Effector memory CD4-positive, alpha-beta T cell (primary cell): ENCODE data around the gene PDE4D.

Experiments
- DNase-seq, 3 donors: peaks; one replicate each; pipeline ENCODE4 v3.0.0-alpha.2; 2020
- H3K27ac ChIP-seq: 2 replicates; pipeline ENCODE4 v1.7.0; 2013; ENCODE audit warnings: mild to moderate bottlenecking, low read length, moderate library complexity; ENCODE audit not compliant: insufficient read depth, poor library complexity, severe bottlenecking
- H3K27me3 ChIP-seq: replicated peaks from 2 replicates; pipeline ENCODE4 v1.7.0; 2013; ENCODE audit warnings: mild to moderate bottlenecking, low read length; ENCODE audit not compliant: insufficient read depth, control insufficient read depth, poor library complexity, severe bottlenecking
- H3K36me3 ChIP-seq: 2 replicates; pipeline ENCODE4 v1.7.0; 2013; ENCODE audit warnings: mild to moderate bottlenecking, low read length, moderate library complexity; ENCODE audit not compliant: control insufficient read depth, insufficient read depth
- H3K4me1 ChIP-seq: 2 replicates; pipeline ENCODE4 v1.7.0; 2013; ENCODE audit warnings: low read length, mild to moderate bottlenecking; ENCODE audit not compliant: control insufficient read depth, insufficient read depth, poor library complexity, severe bottlenecking
- H3K4me3 ChIP-seq: 2 replicates; pipeline ENCODE4 v1.7.0; 2013; ENCODE audit warnings: low read length, low read depth, mild to moderate bottlenecking; ENCODE audit not compliant: insufficient read depth, poor library complexity, severe bottlenecking
- H3K9me3 ChIP-seq: 2 replicates; pipeline ENCODE4 v1.7.0; 2013; ENCODE audit warnings: mild to moderate bottlenecking, low read length, moderate library complexity; ENCODE audit not compliant: control insufficient read depth

PDE4D gene

DNA sequence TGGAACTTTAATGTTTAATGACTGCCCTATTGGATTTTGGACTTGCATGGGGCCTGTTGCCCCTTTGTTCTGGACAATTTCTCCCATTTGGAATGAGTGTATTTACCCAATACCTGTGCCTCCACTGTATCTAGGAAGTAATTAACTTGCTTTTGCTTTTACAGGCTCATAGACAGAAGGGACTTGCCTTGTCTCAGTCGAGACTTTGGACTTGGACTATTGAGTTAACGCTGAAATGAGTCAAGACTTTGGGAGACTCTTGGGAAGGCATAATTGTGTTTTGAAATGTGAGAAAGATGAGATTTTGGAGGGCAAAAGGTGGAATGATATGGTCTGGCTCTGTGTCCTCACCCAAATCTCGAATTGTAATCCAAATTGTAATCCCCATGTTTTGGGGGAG is 368.2 kb downstream of the PDE4D start:
- Histone ChIP-seq H3K4me3 (no peak overlapping the region), H3K27me3 (no peaks in the 10 kb centered on the region), H3K27ac (no peak overlapping the region), H3K36me3 (no peaks in the 10 kb centered on the region), H3K4me1 (no peaks in the 10 kb centered on the region), H3K9me3 (no peaks in the 10 kb centered on the region)
- DNase-seq = no peak

- no peaks in the 10 kb centered on the region for H3K4me1 ChIP-seq
These were observed 371.2 kb downstream of the PDE4D start for GRCh38 chr5:59522201-59522831.

DNA sequence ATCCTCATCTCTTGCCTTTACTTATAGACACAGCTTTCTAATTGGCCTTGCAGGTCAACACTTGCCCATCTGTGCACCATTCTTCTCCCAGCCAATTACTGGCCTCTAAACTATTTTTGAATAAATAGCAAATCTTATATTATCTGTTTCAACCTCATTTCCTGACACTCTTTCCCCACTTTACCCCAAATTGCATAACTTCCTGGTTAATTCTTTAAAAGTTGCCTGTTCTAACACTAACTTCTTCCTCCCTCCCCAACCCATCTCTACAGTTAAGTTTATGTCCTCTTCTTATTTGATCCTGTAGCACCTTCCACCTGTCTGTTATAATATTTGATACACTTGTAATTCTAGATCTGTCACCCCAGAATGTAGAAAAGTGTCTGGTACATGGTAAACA is 372.1 kb downstream of the PDE4D start:
- H3K4me1 ChIP-seq = no peaks in the 10 kb centered on the region
- no peak for DNase-seq
- no peaks in the 10 kb centered on the region for H3K36me3 ChIP-seq
- no peaks in the 10 kb centered on the region for H3K27me3 ChIP-seq
- no peaks in the 10 kb centered on the region for H3K9me3 ChIP-seq
- H3K27ac ChIP-seq = no peak overlapping the region
- no peak overlapping the region for H3K4me3 ChIP-seq

More at GRCh38 chr5:59522201-59522831, 371.2 kb downstream of the PDE4D start:
- Histone ChIP-seq H3K4me3 (no peak overlapping the region), H3K27me3 (no peaks in the 10 kb centered on the region), H3K27ac (no peak overlapping the region), H3K36me3 (no peaks in the 10 kb centered on the region), H3K9me3 (no peaks in the 10 kb centered on the region)
- no peak for DNase-seq

DNA sequence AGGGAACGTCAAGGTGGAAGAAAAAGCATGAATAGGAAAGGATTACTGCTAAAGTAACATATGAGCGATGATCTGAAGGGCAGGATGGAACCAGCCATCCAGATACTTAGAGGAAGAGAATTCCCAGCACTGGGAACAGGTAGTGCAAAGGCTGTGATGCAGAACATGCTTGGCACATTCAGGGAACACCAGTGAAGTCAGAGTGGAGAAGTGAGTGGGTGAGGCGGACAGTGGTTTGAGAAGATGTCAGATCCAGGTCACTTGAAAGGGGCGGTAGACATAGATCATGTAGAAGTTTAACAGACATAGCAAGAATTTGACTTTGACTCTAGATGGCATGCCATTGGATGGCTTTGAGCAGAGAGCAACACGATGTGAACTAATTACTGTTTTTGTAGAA is 374.2 kb downstream of the PDE4D start:
- Histone ChIP-seq H3K4me1 (no peaks in the 10 kb centered on the region), H3K9me3 (no peaks in the 10 kb centered on the region), H3K27me3 (no peaks in the 10 kb centered on the region), H3K4me3 (no peak overlapping the region), H3K36me3 (no peaks in the 10 kb centered on the region), H3K27ac (no peak overlapping the region)
- DNase-seq = no peak

DNA sequence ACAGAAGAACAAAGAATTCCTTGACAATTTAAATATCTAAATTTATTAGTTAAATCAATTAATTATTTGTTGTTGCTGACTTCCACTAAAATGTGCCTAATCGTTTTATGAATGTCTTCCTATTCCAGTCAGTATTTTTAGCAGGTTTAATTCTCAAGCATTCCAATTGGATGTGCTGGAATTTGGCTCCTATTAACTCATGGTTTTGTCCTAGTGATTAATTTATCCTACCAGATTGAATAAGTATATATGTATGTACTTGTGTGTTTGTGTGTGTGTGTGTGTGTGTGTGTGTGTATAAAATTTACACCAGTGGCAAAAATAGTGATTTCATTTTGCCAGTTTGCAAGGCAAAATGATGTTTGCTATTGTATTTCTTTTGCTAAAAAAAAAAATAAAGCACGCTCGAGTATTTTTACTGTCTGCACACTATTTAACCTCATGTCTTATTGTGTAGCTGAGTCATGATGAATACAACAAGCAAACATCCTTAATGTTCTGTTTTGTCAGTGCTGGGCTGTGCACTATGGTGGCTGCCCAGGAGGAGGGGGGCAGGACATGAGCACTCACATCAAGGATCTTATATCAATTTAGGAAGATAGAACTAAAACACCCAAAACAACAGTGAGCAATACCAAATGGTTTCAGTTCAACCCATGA is 375.5 kb downstream of the PDE4D start:
- no peak for DNase-seq
- Histone ChIP-seq H3K4me1 (no peaks in the 10 kb centered on the region), H3K36me3 (no peaks in the 10 kb centered on the region), H3K4me3 (no peak overlapping the region), H3K27me3 (no peaks in the 10 kb centered on the region), H3K27ac (no peak overlapping the region), H3K9me3 (no peaks in the 10 kb centered on the region)

DNA sequence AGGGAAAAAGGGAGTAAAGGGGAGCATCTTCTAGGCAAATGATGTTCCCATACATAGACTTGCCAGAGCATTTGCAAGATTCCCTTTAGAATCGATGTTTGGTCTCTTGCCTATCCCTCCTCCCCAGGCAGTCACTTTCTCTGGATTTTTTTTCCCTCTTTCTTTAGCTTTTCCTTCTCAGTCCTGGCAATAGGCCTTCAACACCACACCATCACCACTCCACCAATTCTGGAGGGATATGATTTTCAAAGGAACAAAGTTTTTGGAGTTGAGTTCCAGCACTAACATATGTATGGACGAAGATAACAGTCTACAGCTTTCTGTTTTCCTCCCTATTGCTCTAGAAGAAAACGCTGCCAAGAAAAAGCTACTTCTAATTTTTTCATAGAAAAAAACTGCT is 377.4 kb downstream of the PDE4D start:
- Histone ChIP-seq H3K36me3 (no peaks in the 10 kb centered on the region), H3K4me1 (no peaks in the 10 kb centered on the region), H3K27ac (no peak overlapping the region), H3K4me3 (no peak overlapping the region), H3K9me3 (no peaks in the 10 kb centered on the region), H3K27me3 (no peaks in the 10 kb centered on the region)
- DNase-seq = no peak

DNA sequence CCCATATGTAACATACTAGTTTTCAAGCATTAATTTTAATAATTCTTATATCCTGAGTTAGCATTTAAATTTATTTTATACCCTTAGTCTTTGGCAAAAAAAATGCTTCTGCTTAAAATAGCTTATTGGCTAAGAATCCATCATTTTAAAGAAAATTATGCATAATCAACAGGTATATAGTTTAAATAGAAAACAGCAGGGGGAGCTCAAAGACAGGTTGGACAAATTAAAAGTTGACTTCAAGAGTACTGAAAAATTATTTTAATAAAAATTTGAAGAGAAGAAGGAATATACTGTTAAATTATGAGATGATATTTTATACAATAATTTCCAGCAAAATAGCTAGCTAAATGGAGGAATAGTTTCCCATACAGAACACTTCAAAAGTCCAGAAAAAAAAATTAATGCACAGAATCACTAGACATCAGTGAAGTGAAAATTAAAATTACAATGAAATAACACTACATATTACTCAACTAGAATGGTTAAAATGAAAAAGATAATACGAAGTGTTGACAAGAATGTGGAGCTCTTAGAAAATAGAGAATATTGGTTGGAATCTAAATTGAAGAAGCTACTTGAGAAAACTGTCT is 387.1 kb downstream of the PDE4D start:
- DNase-seq = no peak
- Histone ChIP-seq H3K9me3 (no peaks in the 10 kb centered on the region), H3K27me3 (no peaks in the 10 kb centered on the region), H3K4me1 (no peaks in the 10 kb centered on the region), H3K27ac (no peak overlapping the region), H3K36me3 (no peaks in the 10 kb centered on the region), H3K4me3 (no peak overlapping the region)

- no peaks in the 10 kb centered on the region for H3K4me1 ChIP-seq
- H3K36me3 ChIP-seq = no peaks in the 10 kb centered on the region
- DNase-seq = no peak
- H3K27ac ChIP-seq = no peak overlapping the region
- H3K27me3 ChIP-seq = no peaks in the 10 kb centered on the region
- H3K4me3 ChIP-seq = no peak overlapping the region
- H3K9me3 ChIP-seq = no peaks in the 10 kb centered on the region
These were observed 389.5 kb downstream of the PDE4D start for GRCh38 chr5:59504043-59504442.

- no peaks in the 10 kb centered on the region for H3K4me1 ChIP-seq
- H3K27me3 ChIP-seq = no peaks in the 10 kb centered on the region
- H3K9me3 ChIP-seq = no peaks in the 10 kb centered on the region
- H3K36me3 ChIP-seq = no peaks in the 10 kb centered on the region
- no peak for DNase-seq
- H3K27ac ChIP-seq = no peak overlapping the region
- no peak overlapping the region for H3K4me3 ChIP-seq
These were observed 390.3 kb downstream of the PDE4D start for GRCh38 chr5:59503220-59503619.

DNA sequence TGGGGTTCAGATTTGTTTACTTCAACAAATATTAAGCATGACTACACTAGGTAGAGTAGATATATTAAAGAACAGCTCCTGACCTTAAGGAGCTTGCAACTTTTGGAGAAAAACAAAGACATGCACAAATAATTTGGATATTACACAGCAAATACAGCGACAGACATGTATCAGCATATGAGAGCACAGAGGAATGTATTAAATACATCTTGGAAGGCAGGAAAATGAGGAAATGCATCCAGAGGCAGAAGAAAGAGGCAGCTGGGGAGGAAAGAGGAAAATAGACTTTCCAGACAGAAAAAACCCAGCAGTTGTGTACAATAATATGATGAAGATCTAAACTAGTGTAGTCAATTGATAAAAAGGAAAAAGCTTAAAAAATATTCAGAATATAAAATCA is 392.2 kb downstream of the PDE4D start:
- H3K9me3 ChIP-seq = no peaks in the 10 kb centered on the region
- H3K27me3 ChIP-seq = no peaks in the 10 kb centered on the region
- H3K4me1 ChIP-seq = no peaks in the 10 kb centered on the region
- DNase-seq = no peak
- no peak overlapping the region for H3K27ac ChIP-seq
- no peak overlapping the region for H3K4me3 ChIP-seq
- no peaks in the 10 kb centered on the region for H3K36me3 ChIP-seq
